Measurements from ENCODE around the gene CITED4. TPM values are rescaled to one million over a fixed set of nuclear protein-coding genes. Genes with fewer than 3 reads are reported as not detected.

CITED4 gene
- total RNA-seq, 1 donor from 2014 or later = 0.98 TPM

DNA sequence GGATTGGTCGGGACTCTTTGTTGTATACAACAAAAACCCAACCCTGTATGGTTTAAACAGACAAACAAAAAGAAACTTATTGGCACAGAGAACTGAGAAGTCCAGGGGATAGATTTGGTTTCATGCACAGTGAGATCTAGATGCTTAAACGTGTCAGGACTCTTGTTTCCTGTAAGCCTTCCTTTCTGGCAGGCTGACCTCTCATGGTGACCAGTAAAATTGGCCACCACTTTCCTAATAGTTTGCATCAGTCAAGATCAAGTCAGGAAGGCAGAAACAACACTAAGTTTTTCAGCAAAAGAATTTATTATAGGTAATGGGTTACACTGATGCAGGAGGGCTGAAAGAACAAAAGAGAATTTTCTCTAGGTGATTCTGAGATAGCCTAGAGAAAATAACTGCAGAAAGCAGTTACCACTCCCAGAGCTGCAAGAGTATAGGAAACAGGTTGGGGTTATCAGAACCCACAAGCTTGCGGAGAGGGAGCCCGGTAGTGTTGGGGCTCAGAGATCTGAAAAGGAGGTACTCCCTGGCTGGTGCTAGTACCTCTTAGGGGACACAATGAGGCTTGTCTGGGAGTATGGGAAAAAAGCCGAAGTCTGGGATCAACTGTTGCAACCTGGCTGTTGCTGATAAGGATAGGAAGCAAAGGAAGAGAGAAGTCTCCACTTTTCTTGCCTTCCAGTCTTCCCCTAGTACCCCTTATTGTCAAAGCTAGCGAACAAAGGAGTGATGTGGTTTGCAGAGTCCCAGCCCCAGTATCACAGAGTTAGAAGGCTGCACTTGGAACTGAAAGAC is 21.4 kb downstream of the CITED4 start:
- intact Hi-C loops (cut with micrococcal nuclease) = loop anchor here (2.0 kb wide), 1 partner anchor 16 kb away; no protein-coding TSS in a partner anchor
- peaks cover 8% of the 10 kb centered on the region for H3K4me1 Mint-ChIP-seq
- POLR2A ChIA-PET = no interaction called here

DNA sequence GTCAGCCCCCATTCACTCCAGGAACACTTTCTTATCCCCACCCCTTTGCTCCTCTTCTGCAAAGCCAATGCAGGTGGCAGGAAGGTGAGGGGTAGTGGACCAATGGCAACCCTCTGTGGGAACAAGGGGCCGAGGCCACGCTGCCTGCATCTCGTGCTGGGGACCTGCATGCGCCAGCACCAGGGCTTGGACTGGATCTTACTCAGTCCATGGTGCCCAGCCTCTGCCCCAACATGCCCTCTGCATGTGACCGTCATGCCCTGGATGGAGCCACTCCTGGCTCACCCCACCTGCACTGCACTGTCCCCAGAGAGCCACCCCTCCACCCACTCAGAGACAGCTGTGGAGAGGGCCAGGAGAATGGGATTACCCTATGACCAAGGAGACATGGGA is 22.2 kb downstream of the CITED4 start:
- Mint-ChIP-seq H3K36me3 (ENCODE audit: low read depth) (no peaks in the 10 kb centered on the region), H3K4me1 (peaks cover 3% of the 10 kb centered on the region), H3K4me3 (no peak overlapping the region), H3K27ac (no peak overlapping the region), H3K9me3 (peaks cover 5% of the 10 kb centered on the region), H3K27me3 (peaks cover 13% of the 10 kb centered on the region)
- DNase-seq (no peak), ATAC-seq (ENCODE audit: low read depth) (no peak)
- CTCF ChIA-PET = no interaction called here
- POLR2A ChIA-PET = no interaction called here
- intact Hi-C loops (cut with micrococcal nuclease) = loop anchor here (2.0 kb wide), 1 partner anchor 15 kb away; no protein-coding TSS in a partner anchor
- TF ChIP-seq, protein P1, sequence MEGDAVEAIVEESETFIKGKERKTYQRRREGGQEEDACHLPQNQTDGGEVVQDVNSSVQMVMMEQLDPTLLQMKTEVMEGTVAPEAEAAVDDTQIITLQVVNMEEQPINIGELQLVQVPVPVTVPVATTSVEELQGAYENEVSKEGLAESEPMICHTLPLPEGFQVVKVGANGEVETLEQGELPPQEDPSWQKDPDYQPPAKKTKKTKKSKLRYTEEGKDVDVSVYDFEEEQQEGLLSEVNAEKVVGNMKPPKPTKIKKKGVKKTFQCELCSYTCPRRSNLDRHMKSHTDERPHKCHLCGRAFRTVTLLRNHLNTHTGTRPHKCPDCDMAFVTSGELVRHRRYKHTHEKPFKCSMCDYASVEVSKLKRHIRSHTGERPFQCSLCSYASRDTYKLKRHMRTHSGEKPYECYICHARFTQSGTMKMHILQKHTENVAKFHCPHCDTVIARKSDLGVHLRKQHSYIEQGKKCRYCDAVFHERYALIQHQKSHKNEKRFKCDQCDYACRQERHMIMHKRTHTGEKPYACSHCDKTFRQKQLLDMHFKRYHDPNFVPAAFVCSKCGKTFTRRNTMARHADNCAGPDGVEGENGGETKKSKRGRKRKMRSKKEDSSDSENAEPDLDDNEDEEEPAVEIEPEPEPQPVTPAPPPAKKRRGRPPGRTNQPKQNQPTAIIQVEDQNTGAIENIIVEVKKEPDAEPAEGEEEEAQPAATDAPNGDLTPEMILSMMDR (IDR thresholded peaks at IDR 0.05) = no peak

More for the DNA sequence above, 21.4 kb downstream of the CITED4 start:
- H3K36me3 Mint-ChIP-seq (ENCODE audit: low read depth) = no peaks in the 10 kb centered on the region
- CTCF ChIA-PET = no interaction called here
- ATAC-seq (ENCODE audit: low read depth) (no peak), DNase-seq (no peak)
- peaks cover 13% of the 10 kb centered on the region for H3K27me3 Mint-ChIP-seq
- TF ChIP-seq, protein P1 (IDR thresholded peaks at IDR 0.05) = no peak
- no peak overlapping the region for H3K27ac Mint-ChIP-seq
- H3K9me3 Mint-ChIP-seq = peaks cover 5% of the 10 kb centered on the region
- H3K4me3 Mint-ChIP-seq = no peak overlapping the region

DNA sequence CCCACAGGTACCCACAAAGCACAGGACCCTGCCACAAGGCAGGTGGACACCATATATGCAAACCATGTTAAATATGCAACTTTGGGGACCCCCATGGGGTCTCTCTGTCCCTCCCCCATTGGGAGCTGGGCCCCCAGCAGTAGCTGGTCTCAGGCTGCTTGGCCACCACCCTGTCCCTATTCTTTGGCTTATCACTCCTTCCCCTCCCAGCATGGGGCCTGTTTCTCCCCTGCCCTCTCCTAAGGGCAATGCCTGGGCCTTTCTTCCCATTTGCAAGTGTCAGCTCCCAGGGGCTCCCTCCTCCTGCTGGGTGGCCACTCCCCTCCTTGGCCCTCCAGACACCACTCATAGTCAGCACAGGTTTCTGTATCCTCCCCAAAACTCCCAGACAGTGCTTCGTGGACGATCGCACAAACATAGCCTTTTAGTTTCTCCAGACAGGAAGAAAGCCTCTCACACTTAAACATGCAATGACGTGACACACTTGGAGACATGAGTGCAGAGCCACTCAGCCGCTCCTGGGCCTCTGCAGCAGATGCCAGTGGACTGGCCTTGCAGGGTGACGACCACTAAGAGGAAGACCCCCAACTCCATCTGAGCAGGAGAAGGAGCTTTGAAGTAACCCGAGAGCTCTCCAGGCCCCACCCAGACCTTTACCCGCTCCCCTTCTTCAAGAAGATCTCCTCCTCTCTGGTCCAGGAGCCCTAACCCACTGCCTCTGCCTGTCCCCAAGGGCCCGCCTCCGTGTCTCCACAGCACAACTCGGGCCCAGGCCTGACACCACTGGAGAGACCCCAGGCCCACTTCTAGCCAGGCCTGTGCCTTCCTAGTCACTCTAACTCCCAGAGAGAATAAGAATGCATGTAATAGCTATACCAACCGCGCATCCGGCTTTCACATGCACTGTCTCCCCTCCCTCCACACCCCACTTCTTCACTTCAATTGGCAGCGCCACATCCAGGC is 22.9 kb downstream of the CITED4 start:
- POLR2A ChIA-PET = no interaction called here
- CTCF ChIA-PET = no interaction called here
- Mint-ChIP-seq H3K27ac (no peak overlapping the region), H3K4me3 (no peak overlapping the region), H3K9me3 (peaks cover 5% of the 10 kb centered on the region), H3K36me3 (ENCODE audit: low read depth) (no peaks in the 10 kb centered on the region), H3K4me1 (no peaks in the 10 kb centered on the region), H3K27me3 (peaks cover 13% of the 10 kb centered on the region)
- TF ChIP-seq, protein P1 (IDR thresholded peaks at IDR 0.05) = no peak
- intact Hi-C loops (cut with micrococcal nuclease) = no loop called here
- DNase-seq = no peak
- ATAC-seq (ENCODE audit: low read depth) = no peak

DNA sequence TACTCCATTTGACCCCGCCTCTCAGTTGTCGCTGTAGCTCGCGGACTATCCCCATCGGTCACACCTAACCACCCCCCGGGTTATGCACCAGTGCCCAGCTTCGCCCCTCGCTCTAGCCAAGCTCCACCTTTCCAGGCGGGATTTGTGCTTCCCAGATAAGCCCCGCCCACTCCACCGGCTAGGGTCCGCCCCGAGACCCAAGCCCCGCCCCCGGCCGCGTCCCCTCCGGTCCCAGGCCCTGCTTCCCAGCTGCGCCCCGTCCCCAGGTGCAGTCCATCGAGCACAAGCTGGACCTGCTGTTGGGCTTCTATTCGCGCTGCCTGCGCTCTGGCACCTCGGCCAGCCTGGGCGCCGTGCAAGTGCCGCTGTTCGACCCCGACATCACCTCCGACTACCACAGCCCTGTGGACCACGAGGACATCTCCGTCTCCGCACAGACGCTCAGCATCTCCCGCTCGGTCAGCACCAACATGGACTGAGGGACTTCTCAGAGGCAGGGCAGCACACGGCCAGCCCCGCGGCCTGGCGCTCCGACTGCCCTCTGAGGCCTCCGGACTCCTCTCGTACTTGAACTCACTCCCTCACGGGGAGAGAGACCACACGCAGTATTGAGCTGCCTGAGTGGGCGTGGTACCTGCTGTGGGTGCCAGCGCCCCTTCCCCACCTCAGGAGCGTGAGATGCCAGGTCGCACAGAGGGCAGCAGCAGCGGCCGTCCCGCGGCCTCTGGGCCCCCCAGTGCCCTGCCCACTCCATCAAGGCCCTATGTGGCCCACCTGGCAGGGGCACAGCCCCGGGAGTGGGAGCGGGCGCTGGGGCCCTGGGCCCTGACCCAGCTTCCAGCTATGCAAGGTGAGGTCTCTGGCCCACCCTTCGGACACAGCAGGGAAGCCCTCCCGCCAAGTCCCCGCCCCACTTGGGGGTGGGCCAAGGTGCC is 23.9 kb downstream of the CITED4 start:
- TF ChIP-seq, protein P1 (IDR thresholded peaks at IDR 0.05) = no peak
- no peaks in the 10 kb centered on the region for H3K4me1 Mint-ChIP-seq

More for the DNA sequence above, 23.9 kb downstream of the CITED4 start:
- no peak for ATAC-seq (ENCODE audit: low read depth)
- DNase-seq = no peak
- Mint-ChIP-seq H3K27me3 (peaks cover 13% of the 10 kb centered on the region), H3K9me3 (peaks cover 5% of the 10 kb centered on the region), H3K27ac (no peak overlapping the region), H3K4me3 (no peak overlapping the region), H3K36me3 (ENCODE audit: low read depth) (no peaks in the 10 kb centered on the region)
- ChIA-PET POLR2A (no interaction called here), CTCF (no interaction called here)
- intact Hi-C loops (cut with micrococcal nuclease) = no loop called here

All from activated B cell treated with CpG ODN at 0.5 μM for 24 hours (primary cell).